ENCODE measurements around the gene TSPAN18.

The TSPAN18 gene

GRCh38 chr11:44848203-44848962 is 121.6 kb downstream of the TSPAN18 start:
- DNase-seq (ENCODE audit: low spot score) = no peak

GRCh38 chr11:44848963-44849350 is 122.2 kb downstream of the TSPAN18 start:
- DNase-seq (ENCODE audit: low spot score) = no peak

- DNase-seq (ENCODE audit: low spot score) = no peak
These were observed 122.7 kb downstream of the TSPAN18 start for GRCh38 chr11:44849424-44849823.

- no peak for DNase-seq (ENCODE audit: low spot score)
These were observed 123.2 kb downstream of the TSPAN18 start for GRCh38 chr11:44849922-44850321.

- DNase-seq (ENCODE audit: low spot score) = no peak
These were observed 124.7 kb downstream of the TSPAN18 start for GRCh38 chr11:44851496-44851895.

- no peak for DNase-seq (ENCODE audit: low spot score)
These were observed 125.5 kb downstream of the TSPAN18 start for GRCh38 chr11:44852159-44852747.

GRCh38 chr11:44852952-44853351 is 126.2 kb downstream of the TSPAN18 start:
- no peak for DNase-seq (ENCODE audit: low spot score)

GRCh38 chr11:44853666-44854065 is 126.9 kb downstream of the TSPAN18 start:
- DNase-seq (ENCODE audit: low spot score) = no peak

- no peak for DNase-seq (ENCODE audit: low spot score)
These were observed 127.3 kb downstream of the TSPAN18 start for GRCh38 chr11:44854086-44854485.

GRCh38 chr11:44854741-44855492 is 128.2 kb downstream of the TSPAN18 start:
- DNase-seq (ENCODE audit: low spot score) = no peak

GRCh38 chr11:44855493-44855849 is 128.7 kb downstream of the TSPAN18 start:
- no peak for DNase-seq (ENCODE audit: low spot score)

GRCh38 chr11:44857490-44858090 is 130.8 kb downstream of the TSPAN18 start:
- DNase-seq (ENCODE audit: low spot score) = no peak

GRCh38 chr11:44858796-44859527 is 132.2 kb downstream of the TSPAN18 start:
- no peak for DNase-seq (ENCODE audit: low spot score)

- DNase-seq (ENCODE audit: low spot score) = no peak
These were observed 132.8 kb downstream of the TSPAN18 start for GRCh38 chr11:44859528-44859925.

- no peak for DNase-seq (ENCODE audit: low spot score)
These were observed 133.6 kb downstream of the TSPAN18 start for GRCh38 chr11:44860346-44860745.

- no peak for DNase-seq (ENCODE audit: low spot score)
These were observed 135.2 kb downstream of the TSPAN18 start for GRCh38 chr11:44861849-44862557.

GRCh38 chr11:44862558-44863101 is 135.9 kb downstream of the TSPAN18 start:
- DNase-seq (ENCODE audit: low spot score) = no peak

- DNase-seq (ENCODE audit: low spot score) = no peak
These were observed 136.5 kb downstream of the TSPAN18 start for GRCh38 chr11:44863231-44863630.

GRCh38 chr11:44865866-44866272 is 139.1 kb downstream of the TSPAN18 start:
- no peak for DNase-seq (ENCODE audit: low spot score)

- DNase-seq (ENCODE audit: low spot score) = no peak
These were observed 139.5 kb downstream of the TSPAN18 start for GRCh38 chr11:44866286-44866685.

GRCh38 chr11:44868021-44868420 is 141.3 kb downstream of the TSPAN18 start:
- DNase-seq (ENCODE audit: low spot score) = no peak

All from pons (tissue), 1 donor.